SK-N-MC (cell line): ENCODE results near the gene LIME1.

ENCODE experiments used
- FOXP2 ChIP-seq: optimal IDR thresholded peaks from 2 replicates; pipeline ENCODE3; 2011; ENCODE audit warnings: mild to moderate bottlenecking, moderate library complexity; ENCODE audit not compliant: insufficient read depth; ENCODE audit errors: extremely low read length, control extremely low read depth
- POLR2AphosphoS5 ChIP-seq: IDR thresholded peaks from 2 replicates; pipeline ENCODE4 v1.6.1; 2012; ENCODE audit warnings: mild to moderate bottlenecking, low read depth, low read length, borderline replicate concordance

GRCh38 chr20:63787749-63788148 is 51.3 kb downstream of the LIME1 start:
- TF ChIP-seq POLR2AphosphoS5, result no peak
- no peak for TF ChIP-seq FOXP2
